Ishikawa (cell line): ENCODE measurements around the gene HTR2B.

Experiments
- CEBPB ChIP-seq: IDR thresholded peaks from 2 replicates; pipeline ENCODE4 v1.6.1; 2012
- CREB1 ChIP-seq: IDR thresholded peaks from 2 replicates; pipeline ENCODE4 v1.6.1; 2012; ENCODE audit warnings: low read depth
- EGR1 ChIP-seq: IDR thresholded peaks from 2 replicates; pipeline ENCODE4 v1.6.1; 2012
- EP300 ChIP-seq: IDR thresholded peaks from 2 replicates; pipeline ENCODE4 v1.6.1; 2012; ENCODE audit warnings: borderline replicate concordance
- FOXM1 ChIP-seq: IDR thresholded peaks from 2 replicates; pipeline ENCODE4 v1.6.1; 2012; ENCODE audit warnings: low read depth, borderline replicate concordance
- MAX ChIP-seq: IDR thresholded peaks from 2 replicates; pipeline ENCODE4 v1.6.1; 2012
- NFIC ChIP-seq: IDR thresholded peaks from 2 replicates; pipeline ENCODE4 v1.6.1; 2012
- RAD21 ChIP-seq: IDR thresholded peaks from 2 replicates; pipeline ENCODE4 v1.6.1; 2012; ENCODE audit warnings: low read depth
- REST ChIP-seq: IDR thresholded peaks from 2 replicates; pipeline ENCODE4 v1.6.1; 2012; ENCODE audit warnings: low read depth, mild to moderate bottlenecking
- TAF1 ChIP-seq: IDR thresholded peaks from 2 replicates; pipeline ENCODE4 v1.6.1; 2012; ENCODE audit warnings: low read depth, mild to moderate bottlenecking
- TCF12 ChIP-seq: IDR thresholded peaks from 2 replicates; pipeline ENCODE4 v1.6.1; 2012; ENCODE audit warnings: low read depth
- TEAD4 ChIP-seq: IDR thresholded peaks from 2 replicates; pipeline ENCODE4 v1.6.1; 2012
- YY1 ChIP-seq: IDR thresholded peaks from 2 replicates; pipeline ENCODE4 v1.6.1; 2012; ENCODE audit warnings: low read depth
- ZBTB7A ChIP-seq: IDR thresholded peaks from 2 replicates; pipeline ENCODE4 v1.6.1; 2012; ENCODE audit warnings: low read depth
- TF ChIP-seq, protein P1 (sequence below): IDR thresholded peaks from 2 replicates; pipeline ENCODE4 v1.6.1; 2012

HTR2B gene

DNA sequence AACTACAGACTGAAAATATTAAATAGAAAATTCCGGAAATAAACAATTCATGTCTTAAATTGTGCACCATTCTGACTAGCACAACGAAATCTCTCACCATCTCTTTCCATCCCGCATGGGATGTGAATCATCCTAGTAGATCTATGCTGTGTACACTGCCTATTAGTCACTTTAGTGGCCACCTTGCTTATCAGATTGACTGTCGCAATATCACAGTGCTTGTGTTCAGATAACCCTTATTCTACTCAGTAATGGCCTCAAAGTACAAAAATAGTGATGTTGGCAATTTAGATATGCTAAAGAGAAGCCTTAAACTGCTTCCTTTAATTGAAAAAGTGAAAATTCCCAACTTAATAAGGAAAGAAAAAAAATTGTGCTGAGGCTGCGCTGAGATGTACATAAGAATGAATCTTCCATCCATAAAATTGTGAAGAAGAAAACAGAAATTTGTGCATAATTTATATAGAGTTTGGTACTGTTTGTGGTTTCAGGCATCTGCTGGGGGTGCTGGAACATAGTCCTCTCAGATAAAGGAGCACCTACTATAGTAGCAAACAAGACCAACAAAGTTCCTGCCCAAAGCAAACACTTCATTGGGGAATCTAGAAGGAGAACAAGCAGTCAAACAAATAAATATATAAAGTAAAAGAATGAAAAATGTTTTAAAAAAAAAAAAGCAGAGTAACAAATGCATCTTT, 56.2 kb downstream of the HTR2B start:
- TF ChIP-seq TEAD4 = no peak
- TF ChIP-seq TAF1 = no peak
- no peak for TF ChIP-seq FOXM1
- no peak for TF ChIP-seq NFIC
- no peak for TF ChIP-seq RAD21
- no peak for TF ChIP-seq EGR1
- TF ChIP-seq MAX = no peak
- TF ChIP-seq CEBPB = no peak
- TF ChIP-seq REST = no peak
- TF ChIP-seq YY1 = no peak
- TF ChIP-seq CREB1 = no peak
- TF ChIP-seq ZBTB7A = no peak
- TF ChIP-seq, protein P1, sequence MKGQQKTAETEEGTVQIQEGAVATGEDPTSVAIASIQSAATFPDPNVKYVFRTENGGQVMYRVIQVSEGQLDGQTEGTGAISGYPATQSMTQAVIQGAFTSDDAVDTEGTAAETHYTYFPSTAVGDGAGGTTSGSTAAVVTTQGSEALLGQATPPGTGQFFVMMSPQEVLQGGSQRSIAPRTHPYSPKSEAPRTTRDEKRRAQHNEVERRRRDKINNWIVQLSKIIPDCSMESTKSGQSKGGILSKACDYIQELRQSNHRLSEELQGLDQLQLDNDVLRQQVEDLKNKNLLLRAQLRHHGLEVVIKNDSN = no peak
- TF ChIP-seq EP300 = no peak
- TF ChIP-seq TCF12 = no peak

DNA sequence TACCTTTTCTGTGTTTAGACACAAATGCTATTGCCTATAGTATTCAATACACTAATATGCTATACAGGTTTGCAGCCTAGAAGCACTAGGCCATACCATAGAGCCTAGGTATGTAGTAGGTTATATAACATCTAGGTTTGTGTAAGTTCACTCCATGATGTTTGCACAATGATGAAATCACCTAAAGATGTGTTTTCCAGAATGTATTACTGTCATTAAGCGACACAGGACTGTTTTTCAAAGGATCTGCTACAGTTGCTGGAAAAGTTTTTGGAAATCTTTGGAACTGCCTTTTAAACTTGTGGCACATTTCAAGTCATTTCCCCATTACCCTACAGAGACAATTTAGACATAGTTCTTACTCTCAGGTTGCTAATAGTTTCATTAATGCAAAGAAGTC, 58.9 kb downstream of the HTR2B start:
- no peak for TF ChIP-seq TAF1
- TF ChIP-seq EP300 = no peak

GRCh38 chr2:231063347-231063746, 61.5 kb downstream of the HTR2B start:
- TF ChIP-seq NFIC (no peak), EGR1 (no peak), CEBPB (no peak), YY1 (no peak), RAD21 (no peak), FOXM1 (no peak), TEAD4 (no peak), TCF12 (no peak), ZBTB7A (no peak), CREB1 (no peak), REST (no peak), EP300 (no peak), MAX (no peak), TAF1 (no peak)

DNA sequence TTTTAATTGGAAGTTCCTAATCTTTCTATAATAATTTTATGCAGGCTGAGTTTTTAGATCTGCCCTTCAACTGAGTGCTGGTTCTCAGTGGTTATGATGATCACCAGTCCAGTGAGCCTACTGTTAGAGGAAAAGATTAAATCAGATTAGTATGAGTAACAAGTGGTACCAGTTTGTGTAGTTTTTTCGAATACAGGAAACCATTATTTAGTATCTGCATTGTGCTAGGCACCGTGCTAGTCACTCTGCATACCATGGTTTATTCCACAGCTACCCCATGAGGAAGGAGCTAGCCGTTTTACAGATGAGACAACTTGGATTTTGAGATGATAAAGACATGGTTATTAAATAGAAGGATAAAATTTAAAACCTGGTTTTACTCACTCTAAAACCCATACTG, 62.1 kb downstream of the HTR2B start:
- TF ChIP-seq REST = no peak
- no peak for TF ChIP-seq EP300
- no peak for TF ChIP-seq ZBTB7A
- TF ChIP-seq, protein P1 = no peak
- no peak for TF ChIP-seq NFIC
- TF ChIP-seq FOXM1 = no peak
- no peak for TF ChIP-seq TCF12
- no peak for TF ChIP-seq RAD21
- no peak for TF ChIP-seq TEAD4
- no peak for TF ChIP-seq TAF1
- TF ChIP-seq CREB1 = no peak
- TF ChIP-seq YY1 = no peak
- no peak for TF ChIP-seq MAX
- no peak for TF ChIP-seq EGR1
- no peak for TF ChIP-seq CEBPB
